ENCODE data around the gene ZBTB5. TPM values are rescaled to one million over a fixed set of nuclear protein-coding genes. Genes with fewer than 3 reads are reported as not detected.

Gene ZBTB5
- total and polyA plus RNA-seq, 2 of the 13 experiments (the other 11 are each of a cell fraction or from before 2014, with no cell fraction given), result 12.5 to 20.5 TPM

- no peak for TF ChIP-seq SMYD3 (CRISPR knock-in tag; IDR thresholded peaks at IDR 0.05)
- no peak for TF ChIP-seq ZNF136 (CRISPR knock-in tag; IDR thresholded peaks at IDR 0.05; ENCODE audit: low read depth)
- TF ChIP-seq ZSCAN29 (CRISPR knock-in tag; conservative IDR thresholded peaks at IDR 0.05), result no peak
- TF ChIP-seq TCF12 (IDR thresholded peaks at IDR 0.05), result no peak
- TF ChIP-seq TCF12 (CRISPR knock-in tag; IDR thresholded peaks at IDR 0.05), result no peak
- 0 out of 2 replicates have a peak, but pooled peaks have one; percentile 42 for TF ChIP-seq ZNF724P (CRISPR knock-in tag; IDR thresholded peaks at IDR 0.05; ENCODE audit: borderline replicate concordance)
- no peak for TF ChIP-seq HOXA7 (CRISPR knock-in tag; IDR thresholded peaks at IDR 0.05)
- TF ChIP-seq ZSCAN5A (CRISPR knock-in tag; IDR thresholded peaks at IDR 0.05; ENCODE audit: borderline replicate concordance), result no peak
- 0 out of 2 replicates have a peak, but pooled peaks have one; percentile 16 for TF ChIP-seq MIER3 (CRISPR knock-in tag; IDR thresholded peaks at IDR 0.05; ENCODE audit: borderline replicate concordance)
- TF ChIP-seq ZNF274 (CRISPR knock-in tag; IDR thresholded peaks at IDR 0.05), result peak; percentile 6; the same call in 1 of the 2 replicates
- TF ChIP-seq ZGPAT (CRISPR knock-in tag; IDR thresholded peaks at IDR 0.05), result peak; percentile 14; the same call in 1 of the 2 replicates
- no peak for TF ChIP-seq ZNF567 (CRISPR knock-in tag; IDR thresholded peaks at IDR 0.05; ENCODE audit: borderline replicate concordance)
- no peak for TF ChIP-seq ZNF235 (CRISPR knock-in tag; IDR thresholded peaks at IDR 0.05; ENCODE audit: borderline replicate concordance)
- no peak for TF ChIP-seq TRIM24 (CRISPR knock-in tag; IDR thresholded peaks at IDR 0.05)
- no peak; the same call in none of the 2 replicates for TF ChIP-seq ZNF670 (CRISPR knock-in tag; IDR thresholded peaks at IDR 0.05; ENCODE audit: borderline replicate concordance)
- no peak for TF ChIP-seq ZNF30 (CRISPR knock-in tag; IDR thresholded peaks at IDR 0.05)
- no peak for TF ChIP-seq ZBTB2 (CRISPR knock-in tag; IDR thresholded peaks at IDR 0.05; ENCODE audit: low read depth)
- no peak for TF ChIP-seq MZF1 (CRISPR knock-in tag; IDR thresholded peaks at IDR 0.05; ENCODE audit: borderline replicate concordance)
- TF ChIP-seq TAF1 (CRISPR knock-in tag; IDR thresholded peaks at IDR 0.05), result peak; percentile 50; the same call in 1 of the 2 replicates
- TF ChIP-seq MBNL3 (CRISPR knock-in tag; conservative IDR thresholded peaks at IDR 0.05), result no peak
- peak; percentile 85 for TF ChIP-seq ZNF501 (CRISPR knock-in tag; IDR thresholded peaks at IDR 0.05)
- no peak for TF ChIP-seq CSRNP1 (CRISPR knock-in tag; IDR thresholded peaks at IDR 0.05)
- no peak for TF ChIP-seq GTF3A (CRISPR knock-in tag; conservative IDR thresholded peaks at IDR 0.05)
- no peak; the same call in 1 of the 2 replicates for TF ChIP-seq KMT2B (CRISPR knock-in tag; IDR thresholded peaks at IDR 0.05)
- TF ChIP-seq SNAI1 (CRISPR knock-in tag; IDR thresholded peaks at IDR 0.05; ENCODE audit: borderline replicate concordance), result no peak
- TF ChIP-seq ZFP62 (CRISPR knock-in tag; IDR thresholded peaks at IDR 0.05), result no peak
These were observed 923 bp upstream of the ZBTB5 start (continued) for GRCh38 chr9:37466037-37466709.

Data from HepG2 (cell line).